HepG2 (cell line): ENCODE measurements around the gene CADM2.

Source experiments
- RELA ChIP-seq: sonication (generic); formaldehyde crosslinking; IDR thresholded peaks from 2 replicates; pipeline ENCODE4 v1.4.0; 2020; ENCODE audit warnings: missing genetic modification reagents
- ZNF263 ChIP-seq: sonication (generic); formaldehyde crosslinking; IDR thresholded peaks from 2 replicates; pipeline ENCODE4 v1.4.0; 2020; ENCODE audit warnings: missing genetic modification reagents
- TF ChIP-seq, protein P1 (sequence below): sonication (generic); formaldehyde crosslinking; IDR thresholded peaks from 2 replicates; pipeline ENCODE4 v1.4.0; 2020; ENCODE audit warnings: missing genetic modification reagents, mild to moderate bottlenecking, borderline replicate concordance

DNA sequence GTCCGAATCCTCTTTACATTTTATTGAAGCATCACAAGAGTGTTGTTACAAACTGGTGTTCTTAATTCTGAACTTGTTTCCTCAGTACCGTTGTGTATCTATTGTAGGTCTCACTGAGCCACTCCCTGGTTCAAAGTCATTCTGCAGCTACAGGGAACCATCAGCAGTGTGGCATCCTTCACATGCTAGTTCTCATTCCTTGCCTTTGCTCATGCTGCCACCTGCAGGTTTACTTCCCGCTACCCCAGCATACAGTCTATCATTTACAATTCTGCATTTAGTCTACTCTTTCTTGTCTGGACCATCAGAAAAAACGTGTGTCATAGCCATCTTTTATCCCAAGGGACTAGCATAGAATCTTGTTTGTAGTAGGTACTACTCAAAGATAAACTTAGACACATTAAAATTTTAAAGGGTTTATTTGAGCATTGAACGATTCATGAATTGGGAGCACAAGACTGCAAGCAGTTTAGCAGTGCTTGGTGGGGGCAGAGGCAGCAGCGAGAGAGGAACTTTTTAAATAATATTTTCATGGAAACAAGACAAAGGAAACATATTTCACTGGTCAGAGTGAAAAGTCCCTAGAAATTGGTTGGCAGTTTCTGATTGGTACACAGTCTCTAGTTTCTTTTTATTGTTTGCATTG, 402.1 kb downstream of the CADM2 start:
- no peak for TF ChIP-seq ZNF263 (CRISPR knock-in tag)
- no peak for TF ChIP-seq RELA (CRISPR knock-in tag)
- TF ChIP-seq, protein P1, sequence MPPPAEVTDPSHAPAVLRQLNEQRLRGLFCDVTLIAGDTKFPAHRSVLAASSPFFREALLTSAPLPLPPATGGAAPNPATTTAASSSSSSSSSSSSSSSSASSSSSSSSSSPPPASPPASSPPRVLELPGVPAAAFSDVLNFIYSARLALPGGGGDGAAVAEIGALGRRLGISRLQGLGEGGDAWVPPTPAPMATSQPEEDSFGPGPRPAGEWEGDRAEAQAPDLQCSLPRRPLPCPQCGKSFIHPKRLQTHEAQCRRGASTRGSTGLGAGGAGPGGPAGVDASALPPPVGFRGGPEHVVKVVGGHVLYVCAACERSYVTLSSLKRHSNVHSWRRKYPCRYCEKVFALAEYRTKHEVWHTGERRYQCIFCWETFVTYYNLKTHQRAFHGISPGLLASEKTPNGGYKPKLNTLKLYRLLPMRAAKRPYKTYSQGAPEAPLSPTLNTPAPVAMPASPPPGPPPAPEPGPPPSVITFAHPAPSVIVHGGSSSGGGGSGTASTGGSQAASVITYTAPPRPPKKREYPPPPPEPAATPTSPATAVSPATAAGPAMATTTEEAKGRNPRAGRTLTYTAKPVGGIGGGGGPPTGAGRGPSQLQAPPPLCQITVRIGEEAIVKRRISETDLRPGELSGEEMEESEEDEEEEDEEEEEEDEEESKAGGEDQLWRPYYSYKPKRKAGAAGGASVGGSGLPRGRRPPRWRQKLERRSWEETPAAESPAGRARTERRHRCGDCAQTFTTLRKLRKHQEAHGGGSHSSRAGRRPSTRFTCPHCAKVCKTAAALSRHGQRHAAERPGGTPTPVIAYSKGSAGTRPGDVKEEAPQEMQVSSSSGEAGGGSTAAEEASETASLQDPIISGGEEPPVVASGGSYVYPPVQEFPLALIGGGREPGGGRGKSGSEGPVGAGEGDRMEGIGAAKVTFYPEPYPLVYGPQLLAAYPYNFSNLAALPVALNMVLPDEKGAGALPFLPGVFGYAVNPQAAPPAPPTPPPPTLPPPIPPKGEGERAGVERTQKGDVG, result no peak
